PC-3 (cell line): ENCODE data around the gene AANAT. TPM values are rescaled to one million over a fixed set of nuclear protein-coding genes. Genes with fewer than 3 reads are reported as not detected.

Experiments
- ATAC-seq: fragments of 200-7000 bp; cut with Tn5 transposase; 2 replicates; pipeline ENCODE4 v1.9.1; 2020; ENCODE audit warnings: mild to moderate bottlenecking, moderate library complexity
- BruUV-seq: library from RNA; stranded (reverse); fragments of 400-500 nt; replicated peaks from 2 replicates; lab custom pipeline; 2021; lab: Mats Ljungman, UMichigan
- CTCF ChIA-PET: fragments of 300-600 bp; sonication (Branson Sonifier 250); formaldehyde crosslinking; loops from one replicate; lab custom pipeline; 2022; ENCODE audit warnings: antibody characterized with exemption; lab: Charles Lee
- POLR2A ChIA-PET: fragments of 300-600 bp; sonication (Branson Sonifier 250); formaldehyde crosslinking; loops from one replicate; lab custom pipeline; 2022; ENCODE audit warnings: antibody characterized with exemption; ENCODE audit not compliant: unreplicated experiment; lab: Charles Lee
- DNase-seq: peaks from one replicate; pipeline ENCODE4 v3.0.0-alpha.2; 2015
- H2AFZ ChIP-seq: fragments of 300-600 bp; sonication (generic); 2 replicates; pipeline ENCODE4 v1.6.0; 2016; ENCODE audit warnings: antibody characterized with exemption, low read length
- H3F3A ChIP-seq: fragments of 300-600 bp; sonication (generic); one replicate; pipeline ENCODE4 v1.6.0; 2017; ENCODE audit warnings: antibody characterized with exemption, low read length, control low read depth, mild to moderate bottlenecking; ENCODE audit not compliant: unreplicated experiment
- H3K27ac ChIP-seq: fragments of 300-600 bp; sonication (generic); 2 replicates; pipeline ENCODE4 v1.5.1; 2016; ENCODE audit warnings: mild to moderate bottlenecking, low read length
- H3K27me3 ChIP-seq: fragments of 300-600 bp; sonication (generic); 2 replicates; pipeline ENCODE4 v1.6.1; 2016; ENCODE audit warnings: low read length, mixed read lengths
- H3K36me3 ChIP-seq: fragments of 300-600 bp; sonication (generic); 2 replicates; pipeline ENCODE4 v1.6.1; 2016; ENCODE audit warnings: low read depth, mixed run types, low read length, mixed read lengths
- H3K4me1 ChIP-seq: fragments of 300-600 bp; sonication (generic); 2 replicates; pipeline ENCODE4 v1.5.1; 2016; ENCODE audit warnings: low read length; ENCODE audit not compliant: insufficient read depth
- H3K4me2 ChIP-seq: fragments of 300-600 bp; sonication (generic); 2 replicates; pipeline ENCODE4 v1.6.0; 2016; ENCODE audit warnings: low read length
- H3K4me3 ChIP-seq: fragments of 300-600 bp; sonication (generic); 2 replicates; pipeline ENCODE4 v1.5.1; 2016; ENCODE audit warnings: mild to moderate bottlenecking, low read length, mixed read lengths
- H3K79me2 ChIP-seq: fragments of 300-600 bp; sonication (generic); 2 replicates; pipeline ENCODE4 v1.6.1; 2017; ENCODE audit warnings: low read length, mixed read lengths
- H3K9ac ChIP-seq: fragments of 300-600 bp; sonication (generic); 2 replicates; pipeline ENCODE4 v1.6.0; 2016; ENCODE audit warnings: mild to moderate bottlenecking, low read length
- H3K9me2 ChIP-seq: fragments of 300-600 bp; sonication (generic); replicated peaks from 2 replicates; pipeline ENCODE4 v1.6.1; 2016; ENCODE audit warnings: mixed run types, low read length, mixed read lengths
- H3K9me3 ChIP-seq: fragments of 300-600 bp; sonication (generic); 2 replicates; pipeline ENCODE4 v1.6.1; 2016; ENCODE audit warnings: low read length, mixed read lengths
- H4K20me1 ChIP-seq: fragments of 300-600 bp; sonication (generic); 2 replicates; pipeline ENCODE4 v1.6.1; 2016; ENCODE audit warnings: low read length, mixed read lengths
- EZH2 ChIP-seq: fragments of 300-600 bp; sonication (generic); IDR thresholded peaks from one replicate; pipeline ENCODE4 v1.6.1; 2017; ENCODE audit warnings: antibody characterized with exemption, mild to moderate bottlenecking, low read length; ENCODE audit not compliant: unreplicated experiment
- EZH2phosphoT487 ChIP-seq: fragments of 300-600 bp; sonication (generic); IDR thresholded peaks from 2 replicates; pipeline ENCODE4 v1.6.1; 2018; ENCODE audit warnings: mild to moderate bottlenecking, antibody characterized with exemption, low read length, borderline replicate concordance
- intact Hi-C: fragments of 100-400 bp; cut with micrococcal nuclease; formaldehyde crosslinking; loops from 2 replicates; pipeline ENCODE4 v1.9.0; 2023
- total RNA-seq: library from RNA; depleted of rRNA; stranded (reverse); fragments of >200 nt; gene quantifications from 2 replicates; pipeline ENCODE4 v1.2.3, GENCODE V29; 2014
- TF ChIP-seq, protein P1 (sequence below): fragments of 300-600 bp; sonication (generic); conservative IDR thresholded peaks from 2 replicates; pipeline ENCODE4 v1.5.1; 2017; ENCODE audit warnings: antibody characterized with exemption, low read depth, mild to moderate bottlenecking, low read length

AANAT gene
- total RNA-seq, 1 experiment from 2014 or later = not detected

GRCh38 chr17:76461765-76462555 is 5.4 kb upstream of the AANAT start:
- H3K36me3 ChIP-seq = no peaks in the 10 kb centered on the region
- no peaks in the 10 kb centered on the region; the same call in 1 of the 2 replicates for H3K4me1 ChIP-seq
- ChIA-PET POLR2A (no interaction called here), CTCF (interaction anchor here (0.6 kb wide), 1 partner anchor 84 kb away, joined by 3 read pairs; no protein-coding TSS in a partner anchor)
- no peak overlapping the region for H3K9ac ChIP-seq
- TF ChIP-seq EZH2phosphoT487 (no peak), EZH2 (no peak)
- TF ChIP-seq, protein P1, sequence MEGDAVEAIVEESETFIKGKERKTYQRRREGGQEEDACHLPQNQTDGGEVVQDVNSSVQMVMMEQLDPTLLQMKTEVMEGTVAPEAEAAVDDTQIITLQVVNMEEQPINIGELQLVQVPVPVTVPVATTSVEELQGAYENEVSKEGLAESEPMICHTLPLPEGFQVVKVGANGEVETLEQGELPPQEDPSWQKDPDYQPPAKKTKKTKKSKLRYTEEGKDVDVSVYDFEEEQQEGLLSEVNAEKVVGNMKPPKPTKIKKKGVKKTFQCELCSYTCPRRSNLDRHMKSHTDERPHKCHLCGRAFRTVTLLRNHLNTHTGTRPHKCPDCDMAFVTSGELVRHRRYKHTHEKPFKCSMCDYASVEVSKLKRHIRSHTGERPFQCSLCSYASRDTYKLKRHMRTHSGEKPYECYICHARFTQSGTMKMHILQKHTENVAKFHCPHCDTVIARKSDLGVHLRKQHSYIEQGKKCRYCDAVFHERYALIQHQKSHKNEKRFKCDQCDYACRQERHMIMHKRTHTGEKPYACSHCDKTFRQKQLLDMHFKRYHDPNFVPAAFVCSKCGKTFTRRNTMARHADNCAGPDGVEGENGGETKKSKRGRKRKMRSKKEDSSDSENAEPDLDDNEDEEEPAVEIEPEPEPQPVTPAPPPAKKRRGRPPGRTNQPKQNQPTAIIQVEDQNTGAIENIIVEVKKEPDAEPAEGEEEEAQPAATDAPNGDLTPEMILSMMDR = no peak
- ATAC-seq (no peak), DNase-seq (no peak)
- intact Hi-C loops = no loop called here
- no TSS peak for BruUV-seq
- H3K4me2 ChIP-seq = no peak overlapping the region
- H2AFZ ChIP-seq = no peak overlapping the region
- H3K79me2 ChIP-seq = no peaks in the 10 kb centered on the region
- H3K27me3 ChIP-seq = no peaks in the 10 kb centered on the region
- H4K20me1 ChIP-seq = no peaks in the 10 kb centered on the region
- H3K9me3 ChIP-seq = no peaks in the 10 kb centered on the region
- no peak overlapping the region for H3K27ac ChIP-seq
- H3K4me3 ChIP-seq = no peak overlapping the region
- H3F3A ChIP-seq = no peaks in the 10 kb centered on the region
- no peaks in the 10 kb centered on the region for H3K9me2 ChIP-seq

DNA sequence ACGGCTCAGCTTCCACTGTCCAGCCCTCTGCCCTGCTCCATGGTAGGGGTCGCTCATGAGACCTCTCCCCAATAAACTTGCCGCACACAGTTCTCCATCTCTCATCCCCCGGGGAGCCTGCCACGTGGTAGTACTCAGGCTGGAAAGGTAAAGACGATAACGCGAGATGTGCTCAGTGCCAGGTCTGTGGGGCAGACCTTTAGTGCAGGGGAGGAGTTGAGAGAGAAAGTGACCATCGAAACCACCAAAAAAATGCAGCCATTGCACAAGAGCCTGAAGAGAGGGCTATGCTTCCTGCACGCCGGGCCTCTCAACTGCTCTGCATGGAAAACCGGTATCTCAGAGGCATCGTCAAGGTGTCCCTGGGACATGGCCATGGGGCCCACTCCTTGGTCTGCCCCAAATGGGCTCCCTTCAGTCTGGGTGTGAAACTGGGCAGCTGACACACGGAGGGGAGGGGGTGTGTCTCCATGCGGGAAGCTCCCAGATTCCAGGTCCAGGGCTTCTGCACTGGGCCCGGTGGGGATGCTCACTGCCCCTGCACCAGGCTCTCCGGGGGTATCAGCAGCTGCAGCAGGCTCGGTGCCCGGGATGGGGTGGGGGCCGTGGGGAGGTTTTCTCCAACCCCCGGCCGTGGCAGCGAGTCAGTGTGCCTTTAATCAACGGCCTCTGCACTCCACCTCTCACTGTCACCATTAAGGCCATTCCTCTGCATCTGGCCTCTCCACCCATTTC is 4.7 kb upstream of the AANAT start:
- H3K4me3 ChIP-seq = no peak overlapping the region
- no peak overlapping the region for H2AFZ ChIP-seq
- no peak for ATAC-seq
- H3K79me2 ChIP-seq = no peaks in the 10 kb centered on the region
- no peak overlapping the region for H3K4me2 ChIP-seq
- no peak overlapping the region for H3K27ac ChIP-seq
- no peaks in the 10 kb centered on the region for H3K27me3 ChIP-seq
- no peaks in the 10 kb centered on the region for H3K9me3 ChIP-seq
- DNase-seq = no peak
- no peaks in the 10 kb centered on the region for H4K20me1 ChIP-seq
- ChIA-PET CTCF (interaction anchor here (0.6 kb wide), 1 partner anchor 84 kb away, joined by 3 read pairs; no protein-coding TSS in a partner anchor), POLR2A (no interaction called here)
- H3K4me1 ChIP-seq = no peaks in the 10 kb centered on the region; the same call in 1 of the 2 replicates
- intact Hi-C loops = no loop called here
- no TSS peak for BruUV-seq
- TF ChIP-seq EZH2phosphoT487 = no peak
- TF ChIP-seq, protein P1 = no peak
- no peak for TF ChIP-seq EZH2
- H3K9ac ChIP-seq = no peak overlapping the region
- H3F3A ChIP-seq = no peaks in the 10 kb centered on the region
- no peaks in the 10 kb centered on the region for H3K36me3 ChIP-seq
- no peaks in the 10 kb centered on the region for H3K9me2 ChIP-seq
